Epithelial cell of proximal tubule (primary cell): Measurements from ENCODE around the gene CUL7. TPM values are rescaled to one million over a fixed set of nuclear protein-coding genes. Genes with fewer than 3 reads are reported as not detected.
A peak's percentile ranks its signal among the peaks of the same experiment; 100 is the strongest.

ENCODE experiments used
- DNase-seq: peaks from one replicate; pipeline ENCODE4 v3.0.0-alpha.2; 2011; ENCODE audit warnings: low read depth
- H3K4me3 ChIP-seq: 2 replicates; pipeline ENCODE4 v1.5.1; 2011; ENCODE audit warnings: low read depth, mild to moderate bottlenecking, low read length
- CTCF ChIP-seq: conservative IDR thresholded peaks from 2 replicates; pipeline ENCODE4 v1.5.1; 2012; ENCODE audit warnings: low read depth, mild to moderate bottlenecking, low read length
- total RNA-seq: library from RNA; depleted of rRNA; stranded (reverse); fragments of >200 nt; gene quantifications from 2 replicates; pipeline ENCODE4 v1.2.3, GENCODE V29; 2015

Gene CUL7
- total RNA-seq, 1 donor from 2014 or later, result 20.5 TPM

GRCh38 chr6:43062818-43063217 is 9.2 kb upstream of the CUL7 start:
- no peak for DNase-seq
- no peak overlapping the region for H3K4me3 ChIP-seq
- TF ChIP-seq CTCF, result no peak

- H3K4me3 ChIP-seq, result no peak overlapping the region
- TF ChIP-seq CTCF, result no peak
- DNase-seq, result no peak
These were observed 8.2 kb upstream of the CUL7 start for GRCh38 chr6:43061861-43062260.

GRCh38 chr6:43060755-43061633 is 7.3 kb upstream of the CUL7 start:
- H3K4me3 ChIP-seq, result peak overlapping the region; percentile 90
- TF ChIP-seq CTCF, result no peak

GRCh38 chr6:43060034-43060754 is 6.5 kb upstream of the CUL7 start:
- no peak for DNase-seq
- TF ChIP-seq CTCF, result no peak
- peak overlapping the region; percentile 90 for H3K4me3 ChIP-seq

More at GRCh38 chr6:43060755-43061633, 7.3 kb upstream of the CUL7 start:
- no peak for DNase-seq

GRCh38 chr6:43059168-43060033 is 5.8 kb upstream of the CUL7 start, which contains the start of the genes KLC4 and MRPL2:
Gene KLC4, plus strand, starts transcription at chr6:43059631. Its CDS starts 1,705 bp downstream, at chr6:43061336.
Gene MRPL2, minus strand, starts transcription at chr6:43059434. Its CDS starts 53 bp downstream, at chr6:43059381.
- peak; percentile 85 for DNase-seq
- no peak for TF ChIP-seq CTCF
- H3K4me3 ChIP-seq, result peak within 1 kb of the TSS; percentile 90

- DNase-seq, result no peak
- no peak for TF ChIP-seq CTCF
- peak overlapping the region; percentile 90 for H3K4me3 ChIP-seq
These were observed 4.9 kb upstream of the CUL7 start for GRCh38 chr6:43058531-43058930.
